ENCODE measurements around the gene WDR62.
"Not testable (repeated sequence)": the region's sequence is repeated elsewhere in the genome, so short reads cannot be mapped to it uniquely, and the experiment has no call there.

WDR62 gene

GRCh38 chr19:36040495-36040894 is 14.2 kb upstream of the WDR62 start:
- no peak for DNase-seq

DNA sequence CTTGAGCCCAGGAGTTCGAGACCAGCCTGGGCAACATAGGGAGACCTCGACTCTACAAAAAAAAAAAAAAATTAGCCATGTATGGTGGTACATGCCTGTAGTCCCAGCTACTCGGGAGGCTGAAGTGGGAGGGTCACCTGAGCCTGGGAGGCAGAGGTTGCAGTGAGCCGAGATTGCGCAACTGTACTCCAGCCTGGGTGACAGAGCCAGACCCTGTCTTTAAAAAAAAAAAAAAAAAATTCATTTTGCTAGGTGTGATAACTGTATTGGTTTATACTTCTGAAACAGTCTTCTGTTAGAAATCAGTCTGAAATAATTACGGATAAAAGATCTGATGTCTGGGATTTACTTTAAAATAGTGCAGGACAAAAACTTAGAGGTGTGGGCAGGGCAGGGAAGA is 13.6 kb upstream of the WDR62 start:
- DNase-seq: not testable (repeated sequence)

DNA sequence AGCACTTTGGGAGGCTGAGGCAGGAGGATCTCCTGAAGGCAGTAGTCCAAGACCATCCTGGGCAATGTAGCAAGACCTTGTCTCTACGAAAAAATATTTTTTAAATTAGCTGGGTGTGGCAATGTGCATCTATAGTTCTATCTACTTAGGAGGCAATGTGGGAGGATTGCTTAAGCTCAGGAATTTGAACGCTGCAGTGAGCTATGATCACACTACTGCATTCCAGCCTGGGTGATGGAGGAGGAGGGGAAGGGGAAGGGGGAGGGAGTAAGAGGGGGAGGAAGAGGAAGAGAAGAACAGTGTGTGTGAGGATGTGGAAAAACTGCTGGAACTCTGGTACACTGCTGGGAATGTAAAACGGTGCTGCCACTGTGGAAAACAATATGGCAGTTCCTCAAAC is 12.9 kb upstream of the WDR62 start:
- DNase-seq: no peak

DNA sequence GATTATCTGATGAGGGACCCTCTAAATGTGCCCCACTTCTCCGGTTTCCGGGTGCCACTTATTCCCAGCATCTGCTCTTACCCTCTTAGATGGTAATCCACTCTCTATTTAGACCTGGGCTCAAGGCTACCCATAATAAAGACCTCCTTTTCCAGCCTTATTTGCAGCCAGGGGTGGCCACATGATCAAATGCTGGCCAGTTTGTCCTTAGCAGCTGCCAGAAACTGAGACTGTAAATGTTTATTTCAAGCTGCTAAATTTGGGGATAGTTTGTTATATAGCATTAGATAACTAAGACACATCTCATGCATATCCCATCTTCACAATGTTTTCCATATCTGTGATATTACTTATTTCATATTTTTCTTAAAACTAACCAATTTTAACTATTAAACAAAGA is 10.7 kb upstream of the WDR62 start:
- no peak for DNase-seq

DNA sequence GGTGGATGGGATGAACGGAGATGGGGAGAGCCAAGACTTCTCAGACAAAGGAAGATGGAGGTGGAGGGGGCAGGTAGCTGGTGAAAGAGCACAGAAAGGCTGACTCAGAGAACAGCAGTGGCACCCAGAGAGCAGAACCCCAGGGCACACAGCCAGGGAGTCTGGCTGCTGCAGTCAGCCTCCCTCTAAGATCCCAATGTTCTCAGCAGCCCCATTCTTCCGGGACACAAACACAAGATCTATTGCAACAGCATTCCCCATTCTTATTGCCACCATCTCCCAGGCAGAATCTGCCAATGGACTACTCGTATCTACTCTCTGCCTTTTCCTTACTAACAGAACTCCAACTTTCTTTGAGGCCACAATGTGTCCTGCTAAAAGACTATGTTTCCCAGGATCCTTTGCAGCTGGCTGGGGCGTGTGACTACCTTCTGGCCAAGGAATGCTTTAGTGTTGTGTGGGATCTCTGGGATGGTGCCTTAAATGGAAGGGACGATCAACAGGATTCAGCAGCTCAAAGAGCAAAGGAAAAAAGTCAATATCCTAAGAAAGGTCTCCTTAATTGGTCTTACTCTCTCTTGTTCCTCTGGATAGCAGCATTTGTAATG is 8.2 kb upstream of the WDR62 start:
- no peak for DNase-seq

- no peak for DNase-seq
These were observed 6.9 kb upstream of the WDR62 start for GRCh38 chr19:36047835-36048234.

DNA sequence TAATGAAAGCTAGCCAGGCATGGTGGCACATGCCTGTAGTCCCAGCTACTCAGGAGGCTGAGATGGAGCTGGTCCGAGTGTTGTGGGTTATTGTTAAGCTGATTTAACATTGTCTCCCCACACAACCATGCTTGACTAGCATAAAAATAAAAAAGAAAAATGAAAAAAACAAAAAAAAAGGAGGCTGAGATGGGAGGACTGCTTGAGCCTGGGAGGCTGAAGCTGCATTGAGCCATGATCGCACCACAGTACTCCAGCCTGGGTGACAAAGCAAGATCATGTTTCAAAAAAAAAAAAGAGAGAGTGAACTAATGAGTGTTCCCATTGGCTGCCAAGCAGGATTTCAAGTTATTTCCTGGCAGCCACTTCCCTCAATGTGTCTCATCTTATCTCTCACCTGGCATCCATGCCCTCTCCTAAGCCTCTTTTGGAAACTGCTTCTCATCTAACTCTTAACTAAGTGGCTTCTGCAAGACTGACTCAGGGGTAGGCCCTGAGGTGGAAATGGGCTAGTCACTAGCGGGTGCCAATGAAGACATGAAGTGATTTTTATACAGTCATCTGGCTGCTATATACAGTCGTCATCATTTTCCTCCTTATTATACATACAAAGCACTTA is 5.5 kb upstream of the WDR62 start:
- DNase-seq: no peak

DNA sequence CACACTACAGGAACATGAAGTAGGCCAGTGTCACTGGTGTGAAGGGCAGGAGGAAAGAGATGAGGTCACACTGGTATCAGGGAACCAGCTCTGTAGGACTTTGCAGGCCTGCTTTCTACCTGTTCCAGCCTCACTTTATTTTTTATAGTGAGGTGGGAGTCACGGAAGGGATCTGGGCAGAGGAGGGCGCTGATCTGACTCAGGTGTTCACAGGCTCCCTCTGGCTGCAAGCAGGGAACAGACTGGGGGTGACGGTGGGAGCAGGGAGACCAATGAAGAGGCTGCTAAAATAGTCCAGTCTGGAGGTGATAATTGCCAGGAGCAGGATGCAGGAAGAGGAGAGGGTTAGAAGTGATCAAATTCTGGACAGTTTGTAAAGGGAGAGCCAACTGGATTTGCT is 3.5 kb upstream of the WDR62 start:
- DNase-seq: no peak

DNA sequence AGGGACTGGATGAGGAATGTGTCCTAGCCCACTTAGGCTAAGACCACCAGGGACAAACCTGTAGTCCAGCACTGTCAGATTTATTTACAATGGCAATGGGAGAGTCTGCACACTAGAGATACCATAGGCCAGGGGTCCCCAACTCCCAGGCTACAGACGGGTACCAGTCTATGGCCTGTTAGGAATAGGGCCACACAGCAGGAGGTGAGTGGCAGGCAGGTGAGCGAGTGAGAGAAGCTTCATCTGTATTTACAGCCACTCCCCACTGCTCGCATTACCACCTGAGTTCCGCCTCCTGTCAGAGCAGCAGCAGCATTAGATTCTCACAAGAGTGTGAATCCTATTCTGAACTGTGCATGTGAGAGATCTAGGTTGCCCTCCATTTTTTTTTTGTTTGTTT is 3.1 kb upstream of the WDR62 start:
- DNase-seq: no peak

DNA sequence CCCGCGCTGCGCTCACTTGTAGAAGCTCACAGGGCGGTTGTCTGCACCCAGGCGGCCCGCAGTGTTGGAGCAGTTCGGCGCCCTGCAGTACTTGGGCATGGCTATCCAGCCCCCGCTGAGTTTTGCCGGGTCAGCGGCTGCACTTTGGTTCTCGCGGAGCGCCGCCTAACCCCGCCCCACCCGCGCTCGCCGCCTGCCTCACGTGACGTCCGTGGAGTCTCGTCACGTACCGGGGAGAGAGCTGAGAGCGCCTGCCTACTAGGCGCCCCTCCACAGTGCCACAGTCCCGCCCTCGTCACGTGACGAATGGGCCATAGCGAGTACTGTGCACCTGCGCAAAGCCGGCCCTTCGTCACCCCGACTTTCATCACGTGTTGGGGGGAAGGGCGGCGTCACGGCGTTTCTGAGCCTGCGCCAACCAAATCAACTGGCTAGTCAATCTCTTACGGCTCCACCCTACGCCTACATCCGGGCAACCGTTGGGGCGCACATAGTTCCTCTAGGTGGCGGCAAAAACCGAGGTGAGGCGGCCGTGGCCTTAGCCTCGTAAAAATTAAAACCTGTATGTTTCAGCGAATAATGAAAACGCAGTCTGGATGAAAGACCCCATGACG is 471 bp upstream of the WDR62 start, which contains the start of gene THAP8:
Gene THAP8, minus strand, starts transcription at position 167 of the 614 bp plus-strand sequence. Its CDS starts 68 bp downstream, at position 99.
- DNase-seq: peak; percentile 100

DNA sequence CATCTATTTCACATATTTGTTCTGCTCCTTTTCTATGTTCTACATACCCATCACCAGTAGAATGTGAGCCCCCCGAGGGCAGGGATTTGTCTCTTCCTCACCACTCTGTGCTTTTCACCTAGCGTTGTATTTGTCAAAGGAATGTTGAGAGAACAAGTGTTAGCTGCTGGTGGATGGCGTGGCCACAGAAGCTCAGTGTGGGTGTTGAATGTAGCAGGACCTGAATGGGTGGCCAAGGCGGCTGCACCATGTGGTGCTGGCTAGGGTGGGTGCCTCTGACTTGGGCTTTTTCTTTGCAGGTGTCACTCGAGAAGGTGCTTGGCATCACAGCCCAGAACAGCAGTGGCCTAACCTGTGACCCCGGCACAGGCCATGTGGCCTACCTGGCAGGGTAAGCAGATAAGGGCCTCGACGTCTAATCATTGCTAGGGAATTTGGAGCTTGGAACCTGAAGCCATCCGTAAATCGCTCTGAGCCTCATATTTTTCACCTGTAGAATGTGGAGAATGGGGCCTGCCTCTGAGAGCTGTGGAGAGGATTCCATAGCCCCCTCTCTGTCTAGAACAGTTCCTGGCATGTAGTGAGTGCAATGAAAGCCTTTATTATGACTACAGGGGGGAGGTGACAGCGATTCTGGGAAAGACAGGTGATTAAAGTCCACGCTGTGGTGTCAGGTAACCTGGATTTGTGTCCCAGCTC is 3.9 kb downstream of the WDR62 start:
- no peak for DNase-seq

DNA sequence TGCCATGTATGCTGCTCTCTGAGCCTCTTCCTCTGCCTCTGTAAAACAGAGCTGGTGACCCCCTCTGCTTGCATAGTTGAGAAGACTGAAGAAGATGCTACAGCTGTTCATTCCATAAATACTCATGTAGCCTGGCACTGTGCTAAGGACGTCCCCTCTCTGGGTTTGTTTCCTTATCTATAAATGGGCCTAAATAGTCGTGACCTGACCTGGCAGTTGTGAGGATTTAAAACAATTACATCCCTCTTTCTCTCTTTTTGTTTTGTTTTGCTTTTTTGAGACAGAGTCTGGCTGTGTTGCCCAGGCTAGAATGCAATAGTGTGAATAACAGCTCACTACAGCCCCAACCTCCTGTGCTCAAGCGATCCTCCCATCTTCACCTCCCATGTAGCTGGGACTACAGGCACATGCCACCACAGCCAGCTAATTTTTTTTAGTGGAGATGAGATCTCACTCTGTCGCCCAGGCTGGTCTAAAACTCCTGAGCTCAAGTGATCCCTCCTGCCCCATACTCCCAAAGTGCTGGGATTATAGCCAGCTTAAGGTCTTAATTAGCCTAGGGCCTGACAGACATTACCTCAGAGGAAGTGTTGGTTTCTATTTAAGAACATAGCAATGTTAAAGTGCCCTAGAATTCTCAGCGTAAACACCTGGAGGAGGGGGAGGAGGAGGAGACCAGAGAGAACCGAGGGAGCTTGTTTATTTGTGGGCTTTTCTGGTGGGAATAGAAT is 4.6 kb downstream of the WDR62 start:
- no peak for DNase-seq

DNA sequence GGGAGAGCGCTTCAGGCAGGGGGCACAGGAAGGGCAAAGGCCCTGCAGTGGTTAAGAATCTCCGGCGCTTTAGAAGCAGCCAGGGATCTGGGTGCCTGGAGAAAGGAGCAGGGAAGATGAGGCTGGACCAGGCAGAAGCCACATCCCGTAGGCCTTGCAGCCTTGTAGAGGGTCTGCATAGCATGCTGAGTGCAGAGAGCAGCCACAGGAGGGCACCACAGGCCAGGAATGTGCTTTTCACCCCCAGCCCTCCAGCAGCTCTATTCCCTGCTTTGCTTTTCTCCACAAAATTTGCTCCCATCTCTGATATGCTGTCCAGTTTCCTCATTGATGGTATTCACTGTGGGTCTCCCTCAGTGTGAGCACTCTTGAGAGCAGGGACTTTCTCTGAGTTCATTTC is 5.7 kb downstream of the WDR62 start:
- peak; percentile 13 for DNase-seq

DNA sequence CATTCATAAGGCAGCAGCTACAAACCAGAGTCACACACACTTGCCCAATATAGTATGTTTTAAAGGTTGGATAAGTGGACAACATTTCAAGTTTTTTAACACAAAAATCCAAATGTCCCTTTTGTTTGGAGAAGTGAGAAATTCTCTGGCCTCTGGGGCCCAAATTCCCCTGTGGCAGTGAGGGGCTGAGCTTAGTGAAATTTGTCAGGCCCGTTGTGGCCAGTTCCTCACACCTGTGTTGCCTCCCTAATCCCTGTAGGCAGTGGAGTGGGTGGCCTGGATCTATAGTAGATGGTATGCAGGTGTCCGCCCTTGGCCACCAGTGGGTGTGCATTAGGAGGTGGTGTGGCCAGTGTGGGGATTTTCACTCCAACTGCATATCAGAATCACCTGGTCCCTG is 6.7 kb downstream of the WDR62 start:
- no peak for DNase-seq

DNA sequence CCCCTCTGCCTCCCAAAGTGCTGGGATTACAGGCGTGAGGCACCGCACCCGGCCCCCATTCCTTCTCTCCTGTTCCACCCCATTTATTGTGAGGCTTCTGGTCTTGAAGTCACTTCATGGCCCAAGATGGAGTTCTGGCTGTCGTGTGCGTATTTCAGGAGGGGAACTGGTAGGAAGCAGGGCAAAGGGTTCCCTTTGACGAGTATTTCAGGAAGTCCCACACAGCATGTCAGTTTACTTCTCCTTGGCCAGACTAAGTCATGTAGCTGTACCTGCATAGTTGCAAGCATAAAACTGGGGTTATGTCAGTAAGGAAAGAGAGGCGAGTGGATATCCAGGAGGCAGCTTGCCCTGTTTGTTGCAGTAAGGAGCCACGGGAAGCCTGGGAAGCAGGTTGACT is 10.1 kb downstream of the WDR62 start:
- no peak for DNase-seq

GRCh38 chr19:36067681-36068080 is 13.0 kb downstream of the WDR62 start:
- no peak for DNase-seq

- DNase-seq: not testable (repeated sequence)
These were observed 14.3 kb downstream of the WDR62 start for GRCh38 chr19:36068810-36069499.

- DNase-seq: no peak
These were observed 17.4 kb downstream of the WDR62 start for GRCh38 chr19:36072081-36072480.

DNA sequence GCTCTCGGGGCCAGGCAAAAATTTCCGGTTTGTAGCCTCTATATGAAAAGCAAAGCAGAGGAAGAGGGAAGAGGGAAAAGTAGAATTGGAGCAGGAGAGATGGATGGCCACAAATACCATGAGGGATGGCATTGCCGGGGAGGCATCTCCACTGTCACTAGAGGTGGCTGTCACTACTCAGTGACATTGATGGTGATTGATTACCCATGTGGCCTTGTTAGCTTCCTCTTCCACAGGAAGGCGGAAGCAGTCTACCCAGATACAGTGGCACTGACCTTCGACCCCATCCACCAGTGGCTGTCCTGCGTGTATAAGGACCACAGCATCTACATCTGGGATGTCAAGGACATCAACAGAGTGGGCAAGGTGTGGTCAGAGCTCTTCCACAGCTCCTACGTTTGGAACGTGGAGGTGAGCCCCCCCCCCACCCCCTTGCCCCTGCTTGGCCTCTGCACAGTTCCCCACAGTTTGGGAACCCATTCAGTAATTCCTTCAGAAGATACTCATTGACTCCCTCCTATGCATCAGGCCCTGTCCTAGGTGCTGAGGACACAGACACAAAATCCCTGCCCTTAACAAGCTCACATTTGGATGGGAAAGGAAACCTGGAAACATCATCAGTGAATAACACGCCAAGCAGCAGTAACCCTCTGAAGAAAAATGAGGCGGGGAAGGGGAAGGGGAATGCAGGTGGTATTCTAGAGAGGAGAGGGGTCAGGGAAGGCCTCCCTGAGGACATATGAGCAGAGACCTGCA is 18.6 kb downstream of the WDR62 start:
- DNase-seq: no peak

DNA sequence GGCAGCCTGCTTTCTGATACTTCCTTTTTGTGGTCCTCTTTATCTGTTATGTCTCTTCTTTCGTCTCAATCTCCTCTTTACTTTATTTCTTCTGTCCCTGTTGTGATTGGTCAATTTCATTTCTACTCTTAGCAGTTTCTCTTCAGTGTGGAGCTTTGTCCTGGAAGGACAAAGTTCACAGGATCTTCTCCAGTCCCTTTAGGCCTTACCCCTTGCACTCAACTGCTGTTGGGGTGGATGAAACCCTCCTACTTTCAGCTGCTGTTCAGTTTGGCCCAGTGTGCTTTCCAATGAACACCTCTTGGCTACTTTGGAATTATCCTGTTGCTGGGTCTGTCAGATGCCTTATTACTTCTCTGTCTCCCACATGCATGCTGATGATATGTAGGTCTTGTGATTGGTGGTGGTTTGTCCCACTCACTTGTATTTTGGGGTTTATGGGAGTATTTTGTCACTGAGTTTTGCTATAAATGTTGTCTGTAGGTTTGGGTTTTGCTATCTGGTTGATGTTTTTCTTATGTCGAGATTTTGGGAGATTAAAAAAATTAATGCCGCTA is 24.8 kb downstream of the WDR62 start:
- DNase-seq: no peak

GRCh38 chr19:36081385-36081784 is 26.7 kb downstream of the WDR62 start:
- DNase-seq: no peak

DNA sequence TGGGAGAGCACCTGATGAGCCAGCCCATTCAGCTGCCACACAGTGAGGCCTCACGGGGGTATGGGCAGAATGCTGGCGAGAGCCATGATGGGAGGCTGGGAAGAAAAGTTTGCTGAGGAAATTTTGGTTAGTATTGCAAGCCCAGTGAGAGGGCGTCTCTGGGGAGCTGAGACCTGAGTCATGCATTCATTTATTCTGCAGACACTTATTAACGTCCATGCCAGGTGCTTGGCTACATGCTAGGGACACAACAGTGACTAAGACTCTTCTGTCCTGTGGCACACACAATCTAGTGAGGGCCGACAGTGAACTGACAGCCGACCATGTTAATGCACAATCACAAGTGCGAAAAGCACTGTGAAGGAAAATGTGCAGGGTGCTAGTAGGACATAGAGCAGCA is 27.2 kb downstream of the WDR62 start:
- no peak for DNase-seq
